ENCODE results near the gene KCNIP1. TPM values are rescaled to one million over a fixed set of nuclear protein-coding genes. Genes with fewer than 3 reads are reported as not detected.

The KCNIP1 gene
- total and polyA plus RNA-seq, 9 of the 15 experiments (the other 6 are each of a cell fraction or from before 2014, with no cell fraction given) = not detected

- H4K20me1 ChIP-seq (replicated peaks; ENCODE audit: control insufficient read depth, insufficient read depth, low read length) = no peaks in the 10 kb centered on the region
- H2AFZ ChIP-seq (ENCODE audit: low read depth, low read length) = no peak overlapping the region
- H3K79me2 ChIP-seq (ENCODE audit: control insufficient read depth, insufficient read depth, low read length) = no peaks in the 10 kb centered on the region
- intact Hi-C loops (cut with micrococcal nuclease) (no loop called here), in situ Hi-C loops (cut with MboI) (no loop called here)
- H3K9me3 ChIP-seq (replicated peaks; ENCODE audit: control insufficient read depth, insufficient read depth, low read depth, low read length) = no peaks in the 10 kb centered on the region
- H3K27me3 ChIP-seq (ENCODE audit: control insufficient read depth in 2 of 2, insufficient read depth in 2 of 2, low read length in 2 of 2) = peaks cover 12 to 38% of the 10 kb centered on the region in 2 experiments; a peak in 3 of 5 replicates
- WGBS (ENCODE audit: insufficient coverage, low coverage, missing lambda C conversion rate) = 4% methylated on average over 5 of the region's 5 CpGs
- FAIRE-seq = no peak
- ChIA-PET POLR2A (no interaction called here), CTCF (ENCODE audit: low intra/inter-chr PET ratio) (no interaction called here)
- DNase-seq (ENCODE audit: extremely low read depth in 1 of 4, low spot score in 3 of 4) = no peak
- no peak for TF ChIP-seq RBM25 (IDR thresholded peaks at IDR 0.05; ENCODE audit: low read depth, low read length, severe bottlenecking)
- no peak for TF ChIP-seq BCL6 (CRISPR knock-in tag; IDR thresholded peaks at IDR 0.05)
- TF ChIP-seq CBFA2T2 (conservative IDR thresholded peaks at IDR 0.05) = no peak
- no peak for TF ChIP-seq MBD1 (CRISPR knock-in tag; IDR thresholded peaks at IDR 0.05)
- H3K36me3 ChIP-seq (ENCODE audit: control insufficient read depth, insufficient read depth, low read length) = no peaks in the 10 kb centered on the region
- BruUV-seq (replicated peaks) = no TSS peak
- no peak for ATAC-seq
- no peak overlapping the region for H3K4me3 ChIP-seq
- no peak overlapping the region for H3K9ac ChIP-seq (ENCODE audit: insufficient read depth in 1 of 2, low read depth in 2 of 2, low read length in 2 of 2)
- no peak overlapping the region for H3K4me2 ChIP-seq (ENCODE audit: insufficient read depth, low read length)
- no peak overlapping the region for H3K27ac ChIP-seq (ENCODE audit: extremely low read depth, low read depth, low read length)
- H3K4me1 ChIP-seq (replicated peaks in 1 of 2; ENCODE audit: control insufficient read depth in 2 of 2, insufficient read depth in 2 of 2, low read length in 2 of 2) = peaks cover 0 to 5% of the 10 kb centered on the region in 2 experiments; a peak in 1 of 5 replicates
- H3K9me1 ChIP-seq (ENCODE audit: control insufficient read depth, insufficient read depth, low read length) = no peaks in the 10 kb centered on the region
Observed at GRCh38 chr5:170508036-170508435, 4.2 kb downstream of the KCNIP1 start.
